ENCODE data around the gene UBE2L3. TPM values are rescaled to one million over a fixed set of nuclear protein-coding genes. Genes with fewer than 3 reads are reported as not detected.
A peak's percentile ranks its signal among the peaks of the same experiment; 100 is the strongest.

The UBE2L3 gene
- polyA plus RNA-seq, 1 of the 3 experiments (the other 2 are of a cell fraction), result 41.2 TPM

- CTCF ChIA-PET, result interaction anchor here (0.6 to 4.9 kb wide), 21 partner anchors 9 to 1042 kb away, joined by 3 to 56 read pairs (median 4); partner anchors contain the start of genes CCDC116, PPIL2 and YDJC
- peaks cover 6% of the 10 kb centered on the region for H3F3A ChIP-seq (replicated peaks; ENCODE audit: insufficient read depth)
- 53% methylated on average over 13 of the region's 14 CpGs for WGBS (ENCODE audit: low lambda C conversion rate)
- H3K79me2 ChIP-seq (ENCODE audit: insufficient read depth), result 0 out of 2 replicates have a peak, but pooled peaks cover 3% of the 10 kb centered on the region
- no peaks in the 10 kb centered on the region for H3K9me2 ChIP-seq
- no peaks in the 10 kb centered on the region for H3K27me3 ChIP-seq (ENCODE audit: insufficient read depth)
- H3K36me3 ChIP-seq (replicated peaks in 1 of 2; ENCODE audit: control insufficient read depth in 1 of 2, insufficient read depth in 2 of 2, low read length in 1 of 2), result peaks cover 0 to 2% of the 10 kb centered on the region in 2 experiments
- no peaks in the 10 kb centered on the region for H3K9me3 ChIP-seq
- H3K27ac ChIP-seq (ENCODE audit: low read depth in 2 of 2, low read length in 1 of 2), result no peak overlapping the region
- POLR2A ChIA-PET, result interaction anchor here (0.8 to 1.0 kb wide), 3 partner anchors 11 to 19 kb away, joined by 3 to 7 read pairs (median 4); partner anchors contain the start of gene PPIL2
- no peak overlapping the region for H2AFZ ChIP-seq (ENCODE audit: low read depth)
- H3K4me2 ChIP-seq, result no peak overlapping the region
- no peaks in the 10 kb centered on the region for H4K20me1 ChIP-seq (ENCODE audit: insufficient read depth)
- peak; percentile 79 for DNase-seq
- no peak overlapping the region; a peak in 1 of 4 replicates for H3K4me3 ChIP-seq (ENCODE audit: low read depth in 2 of 2, low read length in 1 of 2)
- peaks cover 8 to 22% of the 10 kb centered on the region in 2 experiments; a peak in 2 of 4 replicates for H3K4me1 ChIP-seq (ENCODE audit: control insufficient read depth in 1 of 2, insufficient read depth in 2 of 2, low read depth in 1 of 2, low read length in 1 of 2)
- no peak overlapping the region for H3K9ac ChIP-seq
- TF ChIP-seq SMC3 (IDR thresholded peaks at IDR 0.05; ENCODE audit: low read depth, low read length), result peak; percentile 51
- TF ChIP-seq REST (IDR thresholded peaks at IDR 0.05; ENCODE audit: low read depth, low read length), result no peak
- no peak for TF ChIP-seq NFIC (IDR thresholded peaks at IDR 0.05; ENCODE audit: borderline replicate concordance)
- TF ChIP-seq ELF1 (IDR thresholded peaks at IDR 0.05), result no peak
- TF ChIP-seq JUND (IDR thresholded peaks at IDR 0.05), result no peak
- TF ChIP-seq MAX (IDR thresholded peaks at IDR 0.05; ENCODE audit: low read depth), result no peak
- no peak for TF ChIP-seq YY1 (IDR thresholded peaks at IDR 0.05; ENCODE audit: low read depth)
- TF ChIP-seq POLR2AphosphoS5 (IDR thresholded peaks at IDR 0.05; ENCODE audit: low read depth, low read length), result no peak
- no peak for TF ChIP-seq TCF12 (IDR thresholded peaks at IDR 0.05)
- no peak for TF ChIP-seq USF2 (IDR thresholded peaks at IDR 0.05; ENCODE audit: borderline replicate concordance, low read depth, low read length)
- no peak for TF ChIP-seq USF1 (IDR thresholded peaks at IDR 0.05; ENCODE audit: borderline replicate concordance, low read depth)
- peak; percentile 89 for TF ChIP-seq RAD21 (IDR thresholded peaks at IDR 0.05; ENCODE audit: low read length)
- no peak for TF ChIP-seq SIN3A (IDR thresholded peaks at IDR 0.05; ENCODE audit: borderline replicate concordance, low read depth, low read length)
- TF ChIP-seq TEAD4 (IDR thresholded peaks at IDR 0.05; ENCODE audit: borderline replicate concordance, insufficient read depth), result no peak
- no peak for TF ChIP-seq MXI1 (IDR thresholded peaks at IDR 0.05; ENCODE audit: low read depth, low read length)
- TF ChIP-seq FOXJ3 (CRISPR knock-in tag; IDR thresholded peaks at IDR 0.05), result no peak
- TF ChIP-seq RCOR1 (IDR thresholded peaks at IDR 0.05; ENCODE audit: low read length), result 0 out of 2 replicates have a peak, but pooled peaks have one; percentile 7
- TF ChIP-seq PBX3 (IDR thresholded peaks at IDR 0.05), result no peak
- no peak for TF ChIP-seq IRF3 (IDR thresholded peaks at IDR 0.05; ENCODE audit: low read depth, low read length)
- no peak for TF ChIP-seq FOSL2 (IDR thresholded peaks at IDR 0.05; ENCODE audit: borderline replicate concordance, low read depth)
- TF ChIP-seq CHD2 (IDR thresholded peaks at IDR 0.05; ENCODE audit: low read length, partially characterized antibody), result no peak
- no peak for TF ChIP-seq EZH2phosphoT487 (IDR thresholded peaks at IDR 0.05; ENCODE audit: borderline replicate concordance, low read depth)
- no peak for TF ChIP-seq RXRA (IDR thresholded peaks at IDR 0.05; ENCODE audit: borderline replicate concordance, low read depth)
- TF ChIP-seq GABPA (IDR thresholded peaks at IDR 0.05; ENCODE audit: low read depth), result no peak
Measured at GRCh38 chr22:21646608-21647590, 79.4 kb downstream of the UBE2L3 start.
